GM23338 (cell line): Measurements from ENCODE around the gene WBP1. TPM values are rescaled to one million over a fixed set of nuclear protein-coding genes. Genes with fewer than 3 reads are reported as not detected.

Source experiments
- ATAC-seq: fragments of 200-7000 bp; cut with Tn5 transposase; 3 replicates; pipeline ENCODE4 v1.9.1; 2020
- DNase-seq: peaks from one replicate; pipeline ENCODE4 v3.0.0-alpha.2; 2015; ENCODE audit warnings: low spot score
- H2AFZ ChIP-seq: fragments of 200-600 bp; sonication (generic); 2 replicates; pipeline ENCODE4 v1.8.0; 2016; ENCODE audit warnings: antibody characterized with exemption, mild to moderate bottlenecking, moderate library complexity
- H3F3A ChIP-seq: fragments of 200-600 bp; sonication (generic); replicated peaks from 2 replicates; pipeline ENCODE4 v1.8.0; 2017; ENCODE audit warnings: antibody characterized with exemption, mixed run types, low read depth
- H3K27ac ChIP-seq: fragments of 200-600 bp; sonication (generic); 2 replicates; pipeline ENCODE4 v1.6.1; 2016; ENCODE audit warnings: low read depth
- H3K27me3 ChIP-seq: fragments of 200-600 bp; sonication (generic); 2 replicates; pipeline ENCODE4 v1.8.0; 2016; ENCODE audit warnings: mild to moderate bottlenecking, mixed run types, moderate library complexity; ENCODE audit not compliant: insufficient read depth
- H3K36me3 ChIP-seq: fragments of 200-600 bp; sonication (generic); 2 replicates; pipeline ENCODE4 v1.8.0; 2016; ENCODE audit warnings: mild to moderate bottlenecking; ENCODE audit not compliant: insufficient read depth
- H3K4me1 ChIP-seq: fragments of 200-600 bp; sonication (generic); 2 replicates; pipeline ENCODE4 v1.8.0; 2016; ENCODE audit warnings: mild to moderate bottlenecking, moderate library complexity; ENCODE audit not compliant: insufficient read depth
- H3K4me2 ChIP-seq: fragments of 200-600 bp; sonication (generic); 2 replicates; pipeline ENCODE4 v1.7.1; 2017; ENCODE audit warnings: mixed run types
- H3K4me3 ChIP-seq: fragments of 200-600 bp; sonication (generic); 2 replicates; pipeline ENCODE4 v1.6.1; 2016; ENCODE audit warnings: mixed run types
- H3K79me2 ChIP-seq: fragments of 200-600 bp; sonication (generic); replicated peaks from 2 replicates; pipeline ENCODE4 v1.8.0; 2017; ENCODE audit warnings: mild to moderate bottlenecking; ENCODE audit not compliant: insufficient read depth
- H3K9me2 ChIP-seq: fragments of 200-600 bp; sonication (generic); 2 replicates; pipeline ENCODE4 v1.8.0; 2017; ENCODE audit not compliant: insufficient read depth
- H4K20me1 ChIP-seq: fragments of 200-600 bp; sonication (generic); replicated peaks from 2 replicates; pipeline ENCODE4 v1.8.0; 2017; ENCODE audit warnings: mild to moderate bottlenecking; ENCODE audit not compliant: insufficient read depth
- H3K27ac Mint-ChIP-seq: 2 replicates; pipeline ENCODE4 v1.8.0; 2020; ENCODE audit warnings: inconsistent platforms, mild to moderate bottlenecking, moderate library complexity, mixed read lengths
- H3K27me3 Mint-ChIP-seq: 3 replicates; pipeline ENCODE4 v1.8.0; 2022; ENCODE audit warnings: low read depth, mild to moderate bottlenecking, moderate library complexity, mixed read lengths, inconsistent platforms; ENCODE audit not compliant: insufficient read depth, poor library complexity
- H3K36me3 Mint-ChIP-seq: 3 replicates; pipeline ENCODE4 v1.8.0; 2021; ENCODE audit warnings: low read depth, mild to moderate bottlenecking, inconsistent platforms, moderate library complexity, mixed read lengths
- H3K4me1 Mint-ChIP-seq: 3 replicates; pipeline ENCODE4 v1.8.0; 2020; ENCODE audit warnings: mild to moderate bottlenecking, inconsistent platforms, mixed read lengths
- H3K4me3 Mint-ChIP-seq: 3 replicates; pipeline ENCODE4 v1.8.0; 2021; ENCODE audit warnings: moderate library complexity, mild to moderate bottlenecking, inconsistent platforms, mixed read lengths
- H3K9me3 Mint-ChIP-seq: 3 replicates; pipeline ENCODE4 v1.8.0; 2020; ENCODE audit warnings: moderate library complexity, mild to moderate bottlenecking, inconsistent platforms, mixed read lengths
- CREB1 ChIP-seq: fragments of 250-450 bp; sonication (Bioruptor Pico); IDR thresholded peaks from 2 replicates; pipeline ENCODE4 v1.5.0; 2020; ENCODE audit warnings: low read depth, mild to moderate bottlenecking, moderate library complexity
- CTCF ChIP-seq, 2 experiments: fragments of 200-600 bp in 1 of 2; sonication (generic) in 1 of 2; conservative IDR thresholded peaks; 2 replicates each; pipeline versions ENCODE4 v1.5.1 to v1.6.1; 2016 to 2017; ENCODE audit warnings: antibody characterized with exemption in 2 of 2, low read depth in 2 of 2, mild to moderate bottlenecking in 2 of 2, moderate library complexity in 1 of 2
- ETS1 ChIP-seq: IDR thresholded peaks from 2 replicates; pipeline ENCODE4 v1.6.1; 2016; ENCODE audit warnings: antibody characterized with exemption
- EZH2 ChIP-seq: fragments of 200-600 bp; sonication (generic); IDR thresholded peaks from one replicate; pipeline ENCODE4 v1.8.0; 2017; ENCODE audit warnings: antibody characterized with exemption, mild to moderate bottlenecking, low read depth; ENCODE audit not compliant: unreplicated experiment
- EZH2phosphoT487 ChIP-seq: fragments of 200-600 bp; sonication (generic); IDR thresholded peaks from one replicate; pipeline ENCODE4 v1.8.1; 2018; ENCODE audit warnings: antibody characterized with exemption; ENCODE audit not compliant: unreplicated experiment
- JUNB ChIP-seq: IDR thresholded peaks from one replicate; pipeline ENCODE4 v1.6.1; 2016; ENCODE audit warnings: antibody characterized with exemption; ENCODE audit not compliant: unreplicated experiment
- NANOG ChIP-seq: IDR thresholded peaks from 2 replicates; pipeline ENCODE4 v1.6.1; 2016; ENCODE audit warnings: antibody characterized with exemption, borderline replicate concordance
- POLR2AphosphoS5 ChIP-seq: IDR thresholded peaks from 2 replicates; pipeline ENCODE4 v1.6.1; 2016; ENCODE audit warnings: antibody characterized with exemption, low read depth
- STAT1 ChIP-seq: IDR thresholded peaks from one replicate; pipeline ENCODE4 v1.6.1; 2016; ENCODE audit warnings: antibody characterized with exemption; ENCODE audit not compliant: unreplicated experiment
- ZNF114 ChIP-seq: fragments of 250-450 bp; sonication (Bioruptor Pico); IDR thresholded peaks from 2 replicates; pipeline ENCODE4 v1.5.0; 2020; ENCODE audit warnings: mild to moderate bottlenecking, moderate library complexity
- ZNF331 ChIP-seq: fragments of 250-450 bp; sonication (Bioruptor Pico); IDR thresholded peaks from 2 replicates; pipeline ENCODE4 v1.5.0; 2020; ENCODE audit warnings: low read depth, mild to moderate bottlenecking, moderate library complexity
- ZNF462 ChIP-seq: fragments of 250-450 bp; sonication (Bioruptor Pico); IDR thresholded peaks from 2 replicates; pipeline ENCODE4 v1.5.0; 2020; ENCODE audit warnings: mild to moderate bottlenecking, moderate library complexity
- polyA plus RNA-seq: library from polyadenylated mRNA; unstranded; fragments of >200 nt; fragmentation: Nextera tagmentation; extraction: Ambion mirVana; gene quantifications from 2 replicates; pipeline ENCODE4 v1.2.1, GENCODE V29; 2016
- total RNA-seq: library from RNA; depleted of rRNA; stranded (reverse); fragments of >200 nt; shearing (Covaris generic); gene quantifications from 2 replicates; pipeline ENCODE4 v1.2.3, GENCODE V29; 2014
- TF ChIP-seq, protein P1 (sequence below): IDR thresholded peaks from one replicate; pipeline ENCODE4 v1.6.1; 2018; ENCODE audit warnings: antibody characterized with exemption; ENCODE audit not compliant: unreplicated experiment

Gene WBP1
- total and polyA plus RNA-seq, 2 experiments from 2014 or later, result 53.0 to 64.4 TPM

DNA sequence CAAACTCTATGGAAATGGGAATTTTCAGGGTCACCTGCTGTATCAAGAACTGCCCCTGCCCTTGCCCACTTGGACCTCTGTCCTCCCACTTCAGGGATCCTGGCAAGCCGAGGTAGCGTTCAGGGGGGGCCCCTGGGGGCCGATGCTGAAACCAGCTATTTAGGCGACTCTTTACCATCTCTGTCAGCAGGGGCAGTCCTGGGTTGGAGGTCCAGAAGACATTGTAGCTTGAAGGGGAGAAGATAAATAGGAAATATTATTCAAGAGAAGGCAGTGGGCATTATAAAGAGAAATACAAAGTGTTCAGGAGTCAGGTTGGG, 4.5 kb downstream of the WBP1 start:
- Mint-ChIP-seq H3K9me3 (peaks cover 2% of the 10 kb centered on the region; the same call in 2 of the 3 replicates), H3K4me3 (peak overlapping the region; percentile 40; the same call in 1 of the 3 replicates), H3K27me3 (peaks cover 21% of the 10 kb centered on the region), H3K27ac (no peak overlapping the region), H3K36me3 (peaks cover 17% of the 10 kb centered on the region), H3K4me1 (peaks cover 16% of the 10 kb centered on the region)
- Histone ChIP-seq H3K4me1 (no peaks in the 10 kb centered on the region; the same call in 1 of the 2 replicates), H3K36me3 (no peaks in the 10 kb centered on the region; the same call in 1 of the 2 replicates), H3F3A (peaks cover 12% of the 10 kb centered on the region; the same call in 1 of the 2 replicates), H3K27ac (no peak overlapping the region), H3K9me2 (no peaks in the 10 kb centered on the region), H2AFZ (no peak overlapping the region), H3K4me2 (no peak overlapping the region), H4K20me1 (peaks cover 4% of the 10 kb centered on the region; the same call in 1 of the 2 replicates), H3K79me2 (peaks cover 15% of the 10 kb centered on the region), H3K27me3 (no peaks in the 10 kb centered on the region), H3K4me3 (no peak overlapping the region)
- ATAC-seq (no peak), DNase-seq (no peak)
- TF ChIP-seq CREB1 (CRISPR knock-in tag), result no peak
- no peak for TF ChIP-seq STAT1
- TF ChIP-seq JUNB, result no peak
- TF ChIP-seq ETS1, result no peak
- TF ChIP-seq CTCF (conservative IDR thresholded peaks at IDR 0.05; ENCODE audit: low read depth in 2 of 2), result no peak
- TF ChIP-seq NANOG, result no peak
- no peak for TF ChIP-seq EZH2
- TF ChIP-seq ZNF331 (CRISPR knock-in tag), result no peak
- no peak for TF ChIP-seq POLR2AphosphoS5
- no peak for TF ChIP-seq ZNF114 (CRISPR knock-in tag)
- TF ChIP-seq, protein P1, sequence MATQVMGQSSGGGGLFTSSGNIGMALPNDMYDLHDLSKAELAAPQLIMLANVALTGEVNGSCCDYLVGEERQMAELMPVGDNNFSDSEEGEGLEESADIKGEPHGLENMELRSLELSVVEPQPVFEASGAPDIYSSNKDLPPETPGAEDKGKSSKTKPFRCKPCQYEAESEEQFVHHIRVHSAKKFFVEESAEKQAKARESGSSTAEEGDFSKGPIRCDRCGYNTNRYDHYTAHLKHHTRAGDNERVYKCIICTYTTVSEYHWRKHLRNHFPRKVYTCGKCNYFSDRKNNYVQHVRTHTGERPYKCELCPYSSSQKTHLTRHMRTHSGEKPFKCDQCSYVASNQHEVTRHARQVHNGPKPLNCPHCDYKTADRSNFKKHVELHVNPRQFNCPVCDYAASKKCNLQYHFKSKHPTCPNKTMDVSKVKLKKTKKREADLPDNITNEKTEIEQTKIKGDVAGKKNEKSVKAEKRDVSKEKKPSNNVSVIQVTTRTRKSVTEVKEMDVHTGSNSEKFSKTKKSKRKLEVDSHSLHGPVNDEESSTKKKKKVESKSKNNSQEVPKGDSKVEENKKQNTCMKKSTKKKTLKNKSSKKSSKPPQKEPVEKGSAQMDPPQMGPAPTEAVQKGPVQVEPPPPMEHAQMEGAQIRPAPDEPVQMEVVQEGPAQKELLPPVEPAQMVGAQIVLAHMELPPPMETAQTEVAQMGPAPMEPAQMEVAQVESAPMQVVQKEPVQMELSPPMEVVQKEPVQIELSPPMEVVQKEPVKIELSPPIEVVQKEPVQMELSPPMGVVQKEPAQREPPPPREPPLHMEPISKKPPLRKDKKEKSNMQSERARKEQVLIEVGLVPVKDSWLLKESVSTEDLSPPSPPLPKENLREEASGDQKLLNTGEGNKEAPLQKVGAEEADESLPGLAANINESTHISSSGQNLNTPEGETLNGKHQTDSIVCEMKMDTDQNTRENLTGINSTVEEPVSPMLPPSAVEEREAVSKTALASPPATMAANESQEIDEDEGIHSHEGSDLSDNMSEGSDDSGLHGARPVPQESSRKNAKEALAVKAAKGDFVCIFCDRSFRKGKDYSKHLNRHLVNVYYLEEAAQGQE, result no peak
- TF ChIP-seq EZH2phosphoT487, result no peak
- no peak for TF ChIP-seq ZNF462 (CRISPR knock-in tag)
